Skeletal muscle satellite cell (primary cell): ENCODE results near the gene CCDC85C.

Experiments
- H3K27me3 ChIP-seq: 2 replicates; pipeline ENCODE4 v1.7.0; 2013; ENCODE audit warnings: low read length; ENCODE audit not compliant: control insufficient read depth, insufficient read depth
- H3K36me3 ChIP-seq: 2 replicates; pipeline ENCODE4 v1.7.0; 2013; ENCODE audit warnings: mild to moderate bottlenecking, control low read depth, low read length; ENCODE audit not compliant: insufficient read depth
- H3K4me1 ChIP-seq: 2 replicates; pipeline ENCODE4 v1.7.0; 2013; ENCODE audit warnings: low read length; ENCODE audit not compliant: control insufficient read depth, insufficient read depth
- H3K4me2 ChIP-seq: 2 replicates; pipeline ENCODE4 v1.7.0; 2013; ENCODE audit warnings: mild to moderate bottlenecking, low read length
- H3K4me3 ChIP-seq: 2 replicates; pipeline ENCODE4 v1.7.0; 2013; ENCODE audit warnings: low read length
- H3K9ac ChIP-seq: 2 replicates; pipeline ENCODE4 v1.7.0; 2013; ENCODE audit warnings: mild to moderate bottlenecking, low read depth, low read length, moderate library complexity
- H3K9me3 ChIP-seq: replicated peaks from 2 replicates; pipeline ENCODE4 v1.7.0; 2013; ENCODE audit warnings: mild to moderate bottlenecking, control low read depth, low read length

Gene CCDC85C

GRCh38 chr14:99565383-99565782 is 38.6 kb downstream of the CCDC85C start:
- H3K4me1 ChIP-seq: peaks cover 14% of the 10 kb centered on the region

GRCh38 chr14:99564926-99565259 is 39.1 kb downstream of the CCDC85C start:
- Histone ChIP-seq H3K4me3 (no peak overlapping the region), H3K4me1 (peaks cover 14% of the 10 kb centered on the region), H3K4me2 (no peak overlapping the region), H3K9me3 (no peaks in the 10 kb centered on the region), H3K9ac (no peak overlapping the region), H3K36me3 (no peaks in the 10 kb centered on the region), H3K27me3 (peaks cover 22% of the 10 kb centered on the region)

More at GRCh38 chr14:99565383-99565782, 38.6 kb downstream of the CCDC85C start:
- H3K9me3 ChIP-seq: no peaks in the 10 kb centered on the region
- H3K27me3 ChIP-seq: peaks cover 22% of the 10 kb centered on the region
- H3K4me3 ChIP-seq: no peak overlapping the region
- no peaks in the 10 kb centered on the region for H3K36me3 ChIP-seq
- no peak overlapping the region for H3K9ac ChIP-seq
- no peak overlapping the region for H3K4me2 ChIP-seq

GRCh38 chr14:99564256-99564925 is 39.6 kb downstream of the CCDC85C start:
- Histone ChIP-seq H3K9me3 (no peaks in the 10 kb centered on the region), H3K4me1 (peaks cover 14% of the 10 kb centered on the region), H3K36me3 (no peaks in the 10 kb centered on the region), H3K9ac (no peak overlapping the region), H3K4me3 (no peak overlapping the region), H3K27me3 (peaks cover 22% of the 10 kb centered on the region), H3K4me2 (no peak overlapping the region)

GRCh38 chr14:99563749-99564129 is 40.3 kb downstream of the CCDC85C start:
- Histone ChIP-seq H3K4me3 (no peak overlapping the region), H3K9ac (no peak overlapping the region), H3K36me3 (no peaks in the 10 kb centered on the region), H3K4me2 (no peak overlapping the region), H3K27me3 (peaks cover 22% of the 10 kb centered on the region), H3K4me1 (peaks cover 14% of the 10 kb centered on the region), H3K9me3 (no peaks in the 10 kb centered on the region)

GRCh38 chr14:99562856-99563748 is 40.9 kb downstream of the CCDC85C start:
- no peaks in the 10 kb centered on the region for H3K9me3 ChIP-seq

GRCh38 chr14:99561864-99562263 is 42.1 kb downstream of the CCDC85C start:
- peaks cover 24% of the 10 kb centered on the region for H3K27me3 ChIP-seq
- H3K36me3 ChIP-seq: no peaks in the 10 kb centered on the region
- H3K4me2 ChIP-seq: no peak overlapping the region
- no peaks in the 10 kb centered on the region for H3K9me3 ChIP-seq
- no peak overlapping the region for H3K4me3 ChIP-seq
- no peak overlapping the region for H3K9ac ChIP-seq
- H3K4me1 ChIP-seq: peaks cover 14% of the 10 kb centered on the region

More at GRCh38 chr14:99562856-99563748, 40.9 kb downstream of the CCDC85C start:
- H3K4me3 ChIP-seq: no peak overlapping the region
- no peaks in the 10 kb centered on the region for H3K36me3 ChIP-seq
- no peak overlapping the region for H3K9ac ChIP-seq
- peaks cover 20% of the 10 kb centered on the region for H3K27me3 ChIP-seq
- no peak overlapping the region for H3K4me2 ChIP-seq
- peaks cover 14% of the 10 kb centered on the region for H3K4me1 ChIP-seq

GRCh38 chr14:99560922-99561683 is 42.9 kb downstream of the CCDC85C start:
- no peaks in the 10 kb centered on the region for H3K9me3 ChIP-seq
- no peaks in the 10 kb centered on the region for H3K36me3 ChIP-seq
- no peak overlapping the region for H3K4me3 ChIP-seq
- H3K4me1 ChIP-seq: peaks cover 13% of the 10 kb centered on the region
- H3K4me2 ChIP-seq: no peak overlapping the region
- H3K27me3 ChIP-seq: peaks cover 24% of the 10 kb centered on the region
- H3K9ac ChIP-seq: no peak overlapping the region

- Histone ChIP-seq H3K4me1 (peaks cover 9% of the 10 kb centered on the region), H3K4me3 (no peak overlapping the region), H3K36me3 (no peaks in the 10 kb centered on the region), H3K27me3 (peaks cover 24% of the 10 kb centered on the region), H3K9me3 (no peaks in the 10 kb centered on the region), H3K9ac (no peak overlapping the region), H3K4me2 (no peak overlapping the region)
Measured at GRCh38 chr14:99560403-99560802, 43.6 kb downstream of the CCDC85C start.

- no peak overlapping the region for H3K4me2 ChIP-seq
- no peak overlapping the region for H3K4me3 ChIP-seq
- no peaks in the 10 kb centered on the region for H3K36me3 ChIP-seq
- H3K9me3 ChIP-seq: no peaks in the 10 kb centered on the region
- H3K9ac ChIP-seq: no peak overlapping the region
- H3K4me1 ChIP-seq: peaks cover 6% of the 10 kb centered on the region
- H3K27me3 ChIP-seq: peaks cover 22% of the 10 kb centered on the region
Measured at GRCh38 chr14:99559286-99559990, 44.6 kb downstream of the CCDC85C start.

GRCh38 chr14:99556134-99556791 is 47.7 kb downstream of the CCDC85C start:
- H3K27me3 ChIP-seq: peaks cover 17% of the 10 kb centered on the region
- no peak overlapping the region for H3K4me2 ChIP-seq
- no peaks in the 10 kb centered on the region for H3K4me1 ChIP-seq
- H3K9ac ChIP-seq: no peak overlapping the region
- H3K36me3 ChIP-seq: no peaks in the 10 kb centered on the region
- no peaks in the 10 kb centered on the region for H3K9me3 ChIP-seq
- no peak overlapping the region for H3K4me3 ChIP-seq
